ENCODE results near the gene CYB5D1.
"Not testable (repeated sequence)": the region's sequence is repeated elsewhere in the genome, so short reads cannot be mapped to it uniquely, and the experiment has no call there.

CYB5D1 gene

GRCh38 chr17:7857713-7858521 lies at the start of gene CYB5D1:
CYB5D1 (plus strand) TSS chr17:7858003; CDS start chr17:7858135, 132 bp downstream.
- peak; percentile 89 for DNase-seq

DNA sequence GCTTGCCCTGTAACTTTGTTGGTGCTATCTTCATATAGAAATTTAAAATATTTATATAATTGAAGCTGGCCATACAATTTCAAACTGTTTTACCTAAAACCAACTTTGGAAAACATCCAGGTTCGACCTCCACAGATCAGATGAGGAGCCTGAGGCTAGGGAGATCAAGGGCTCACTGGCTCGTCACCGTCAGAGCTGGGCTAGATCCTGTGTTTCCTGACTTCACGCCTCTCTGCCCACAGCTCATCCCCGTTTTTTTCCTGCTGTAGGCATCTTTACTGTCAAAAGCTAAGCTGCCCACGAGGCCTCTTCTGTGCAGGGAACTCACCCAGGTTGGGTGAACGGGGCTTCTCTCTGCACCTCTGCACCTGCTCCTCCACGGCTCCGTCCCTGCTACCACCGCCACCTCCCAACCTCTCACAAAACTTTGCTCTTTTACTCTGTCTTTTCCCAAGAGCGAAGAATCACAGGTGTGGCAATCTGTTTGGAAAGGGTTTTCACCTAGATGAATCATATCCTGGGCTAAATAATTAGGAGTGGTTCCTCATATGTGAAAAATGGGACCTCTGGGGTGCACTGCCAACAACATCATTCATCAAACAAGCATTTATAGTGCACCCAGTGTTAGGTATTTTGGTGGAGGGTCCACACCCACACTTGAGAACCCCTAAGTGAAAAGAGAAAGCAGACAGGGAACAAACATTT lies 48.6 kb upstream of the CYB5D1 start:
- DNase-seq = no peak

- not testable (repeated sequence) for DNase-seq
These were observed 47.9 kb upstream of the CYB5D1 start for GRCh38 chr17:7809791-7810343.

DNA sequence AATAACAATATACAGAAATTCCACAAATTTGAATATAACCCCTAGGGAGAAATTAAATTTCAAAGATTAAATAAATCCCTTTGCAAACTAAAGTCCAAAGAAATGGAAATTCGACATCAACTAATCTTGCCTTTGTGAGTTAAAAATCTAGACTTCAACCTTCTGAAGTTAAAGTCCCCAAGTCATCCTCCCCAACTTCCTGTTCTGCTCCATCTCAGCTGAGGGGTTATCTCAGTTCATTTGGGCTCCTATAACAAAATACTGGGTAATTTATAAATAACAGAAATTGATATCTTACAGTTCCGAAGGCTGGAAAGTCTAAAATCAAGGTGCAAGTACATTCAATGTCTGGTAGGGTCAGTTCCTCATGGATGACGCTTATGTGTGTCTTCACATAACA lies 46.6 kb upstream of the CYB5D1 start:
- DNase-seq = no peak

DNA sequence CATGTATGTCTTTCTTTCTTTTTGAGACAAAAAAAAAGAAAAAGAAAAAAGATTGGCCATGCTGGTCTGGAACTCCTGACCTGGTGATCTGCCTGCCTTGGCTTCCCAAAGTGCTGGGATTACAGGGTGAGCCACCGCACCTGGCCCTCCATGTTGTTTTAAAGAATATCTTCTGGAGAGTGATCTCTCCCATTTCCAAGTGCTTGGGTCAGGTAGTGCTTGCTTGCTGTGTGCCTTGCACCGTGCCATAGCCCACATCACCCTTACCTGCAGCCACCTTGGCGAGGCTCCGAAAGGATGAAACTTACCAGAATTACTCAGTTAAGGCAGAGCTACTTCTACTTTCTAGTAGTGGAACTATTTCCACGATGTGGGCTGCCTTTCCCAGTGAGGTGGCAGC lies 42.8 kb upstream of the CYB5D1 start:
- no peak for DNase-seq

DNA sequence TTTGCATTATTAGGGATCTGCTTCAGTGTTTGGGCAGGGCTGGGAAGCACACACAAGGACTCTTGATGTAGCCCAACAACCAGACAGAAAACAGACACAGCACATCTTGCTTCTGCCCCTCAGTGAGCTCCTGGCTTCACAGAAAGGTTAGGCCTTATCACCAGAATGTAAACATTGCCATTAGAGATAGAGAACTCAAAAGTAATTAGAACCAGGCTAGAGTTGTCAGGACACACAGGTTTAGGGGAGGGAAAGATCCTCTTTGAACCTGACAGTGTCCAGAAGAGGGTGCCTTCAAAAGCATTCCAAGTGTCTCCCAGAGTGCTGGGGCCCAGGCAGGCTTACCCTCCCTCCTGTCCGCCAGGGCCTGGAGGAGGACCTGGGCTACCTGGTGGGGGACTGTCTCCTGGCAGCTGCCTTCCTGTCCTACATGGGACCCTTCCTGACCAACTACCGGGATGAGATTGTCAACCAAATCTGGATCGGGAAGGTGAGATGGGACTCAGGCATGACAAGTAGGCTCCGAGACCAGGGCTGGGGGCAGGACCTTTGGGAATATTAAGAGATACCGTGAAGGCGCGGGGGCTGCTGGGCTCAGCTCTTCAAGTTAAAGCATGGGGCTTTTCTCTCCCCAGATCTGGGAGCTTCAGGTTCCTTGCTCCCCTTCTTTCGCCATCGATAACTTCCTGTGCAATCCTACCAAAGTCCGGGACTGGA lies 40.7 kb upstream of the CYB5D1 start:
- DNase-seq = no peak

DNA sequence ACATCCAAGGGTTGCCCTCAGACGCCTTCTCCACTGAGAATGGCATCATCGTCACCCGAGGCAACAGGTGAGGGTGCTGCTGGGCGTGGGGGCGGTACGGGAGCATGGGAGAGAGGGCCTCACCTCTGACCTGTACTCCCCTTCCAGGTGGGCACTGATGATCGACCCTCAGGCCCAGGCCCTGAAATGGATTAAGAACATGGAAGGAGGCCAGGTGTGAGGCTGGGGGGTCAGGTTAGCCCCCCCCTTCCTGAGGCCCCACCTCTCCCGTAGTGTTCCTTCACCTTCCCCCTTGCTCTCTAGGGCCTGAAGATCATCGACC lies 40.2 kb upstream of the CYB5D1 start:
- no peak for DNase-seq

GRCh38 chr17:7818026-7818425 lies 39.8 kb upstream of the CYB5D1 start:
- DNase-seq = no peak

DNA sequence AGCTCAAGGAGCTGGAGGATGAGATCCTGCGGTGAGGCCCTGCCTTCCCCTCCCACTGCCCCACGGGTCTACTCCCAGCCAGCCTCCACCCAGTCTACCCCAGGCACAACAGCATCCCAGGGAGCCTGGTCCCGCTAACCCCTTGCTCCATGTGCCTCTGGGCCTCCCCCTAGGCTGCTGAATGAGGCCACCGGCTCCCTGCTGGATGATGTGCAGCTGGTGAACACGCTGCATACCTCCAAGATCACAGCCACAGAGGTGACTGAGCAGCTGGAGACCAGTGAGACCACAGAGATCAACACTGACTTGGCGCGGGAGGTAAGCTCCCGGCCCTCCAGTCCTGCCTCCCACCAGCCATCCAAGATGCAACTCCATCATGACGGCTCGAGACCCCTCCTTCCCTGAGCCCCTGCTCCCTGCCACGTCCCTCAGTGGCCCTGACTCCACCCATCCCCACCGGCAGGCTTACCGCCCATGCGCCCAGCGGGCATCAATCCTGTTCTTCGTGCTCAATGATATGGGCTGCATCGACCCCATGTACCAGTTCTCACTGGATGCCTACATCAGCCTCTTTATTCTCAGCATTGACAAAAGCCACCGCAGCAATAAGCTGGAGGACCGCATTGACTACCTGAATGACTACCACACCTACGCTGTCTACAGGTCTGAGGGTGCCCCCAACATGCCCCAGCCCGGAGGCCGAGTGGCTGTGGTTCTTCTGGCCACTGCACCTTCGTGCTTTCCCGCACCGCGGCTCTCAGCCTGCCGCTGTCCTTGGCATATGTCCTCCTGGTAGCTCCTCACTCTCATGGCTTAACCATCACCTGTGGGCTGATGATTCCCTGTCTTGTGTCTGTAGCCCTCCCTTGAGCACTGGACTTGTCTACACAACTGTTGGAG lies 38.8 kb upstream of the CYB5D1 start:
- no peak for DNase-seq

GRCh38 chr17:7820231-7820630 lies 37.6 kb upstream of the CYB5D1 start:
- no peak for DNase-seq

DNA sequence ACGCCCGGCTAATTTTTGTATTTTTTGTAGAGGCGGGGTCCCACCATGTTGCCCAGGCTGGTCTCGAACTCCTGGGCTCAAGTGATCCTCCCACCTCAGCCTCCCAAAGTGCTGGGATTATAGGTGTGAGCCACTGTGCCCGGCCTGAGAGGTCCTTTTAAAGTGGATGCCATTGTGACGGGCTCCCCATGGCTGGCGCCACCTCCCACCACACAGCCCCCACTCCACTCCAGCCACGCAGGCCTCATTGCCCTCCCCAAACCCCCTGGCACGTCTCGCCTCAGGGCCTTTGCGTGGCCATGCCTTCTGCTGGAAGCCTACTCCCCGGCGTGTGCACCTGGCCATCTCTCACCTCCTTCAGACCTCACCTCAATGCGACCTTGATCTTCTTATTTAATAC lies 35.7 kb upstream of the CYB5D1 start:
- no peak for DNase-seq

DNA sequence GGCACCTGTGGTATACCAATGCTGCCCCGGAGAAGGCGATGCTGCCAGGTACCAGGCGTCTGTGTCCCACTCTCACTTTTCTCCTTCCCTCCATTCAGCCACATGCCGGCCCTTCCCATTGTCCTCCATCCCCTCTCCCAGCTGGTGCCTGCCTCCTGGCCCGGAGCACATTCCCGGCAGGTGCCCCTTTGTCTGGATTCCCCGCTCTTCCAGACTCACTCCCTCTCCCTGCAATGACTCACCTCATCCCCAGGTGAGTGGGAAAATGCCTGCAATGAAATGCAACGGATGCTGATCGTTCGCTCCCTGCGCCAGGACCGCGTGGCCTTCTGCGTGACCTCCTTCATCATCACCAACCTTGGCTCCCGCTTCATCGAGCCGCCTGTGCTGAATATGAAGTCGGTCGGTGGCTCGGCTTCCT lies 34.2 kb upstream of the CYB5D1 start:
- peak; percentile 2 for DNase-seq

- DNase-seq = no peak
These were observed 33.5 kb upstream of the CYB5D1 start for GRCh38 chr17:7824021-7824924.

GRCh38 chr17:7825206-7825990 lies 32.4 kb upstream of the CYB5D1 start:
- DNase-seq = no peak

- no peak for DNase-seq
These were observed 27.2 kb upstream of the CYB5D1 start for GRCh38 chr17:7830616-7831015.

GRCh38 chr17:7831233-7831632 lies 26.6 kb upstream of the CYB5D1 start:
- DNase-seq = no peak

GRCh38 chr17:7832431-7832830 lies 25.4 kb upstream of the CYB5D1 start:
- no peak for DNase-seq

DNA sequence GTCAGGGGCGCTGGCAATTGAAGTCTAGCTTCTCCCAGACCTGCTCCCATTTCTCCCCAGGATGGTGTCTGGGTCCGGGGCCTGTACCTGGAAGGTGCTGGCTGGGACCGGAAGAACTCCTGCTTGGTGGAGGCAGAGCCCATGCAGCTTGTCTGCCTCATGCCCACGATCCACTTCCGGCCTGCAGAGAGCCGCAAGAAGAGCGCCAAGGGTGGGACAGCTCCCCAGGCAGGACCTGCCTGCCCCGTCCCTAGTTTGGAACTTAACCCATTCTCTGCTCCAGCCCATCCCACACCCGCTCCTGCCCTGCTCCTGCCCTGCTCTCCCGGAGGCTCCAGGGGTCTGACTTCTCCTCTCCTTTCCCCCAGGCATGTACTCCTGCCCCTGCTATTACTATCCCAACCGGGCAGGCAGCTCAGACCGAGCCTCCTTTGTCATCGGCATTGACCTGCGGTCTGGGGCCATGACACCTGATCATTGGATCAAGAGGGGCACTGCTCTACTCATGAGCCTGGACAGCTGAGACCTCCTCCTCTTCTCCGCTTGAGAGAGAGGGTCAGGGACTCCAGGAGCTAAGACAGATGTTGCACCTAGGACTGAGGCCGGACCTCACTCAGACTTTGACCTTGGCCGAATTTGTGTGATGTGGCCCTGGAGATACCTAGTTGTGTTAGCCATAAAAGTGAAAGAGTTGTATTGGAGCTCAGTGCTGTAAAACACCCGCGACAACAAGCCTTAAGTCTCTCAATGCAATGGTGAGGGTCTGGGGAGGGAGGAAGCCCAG lies 24.6 kb upstream of the CYB5D1 start:
- DNase-seq = no peak

- peak; percentile 87 for DNase-seq
These were observed 23.8 kb upstream of the CYB5D1 start, which contains the start of gene KDM6B for GRCh38 chr17:7833795-7834541. KDM6B (plus strand) TSS chr17:7834217; CDS start chr17:7845555, 11,338 bp downstream.

Measured in NCI-H345 (cell line).